Measurements from ENCODE around the gene UBR4.

DNA sequence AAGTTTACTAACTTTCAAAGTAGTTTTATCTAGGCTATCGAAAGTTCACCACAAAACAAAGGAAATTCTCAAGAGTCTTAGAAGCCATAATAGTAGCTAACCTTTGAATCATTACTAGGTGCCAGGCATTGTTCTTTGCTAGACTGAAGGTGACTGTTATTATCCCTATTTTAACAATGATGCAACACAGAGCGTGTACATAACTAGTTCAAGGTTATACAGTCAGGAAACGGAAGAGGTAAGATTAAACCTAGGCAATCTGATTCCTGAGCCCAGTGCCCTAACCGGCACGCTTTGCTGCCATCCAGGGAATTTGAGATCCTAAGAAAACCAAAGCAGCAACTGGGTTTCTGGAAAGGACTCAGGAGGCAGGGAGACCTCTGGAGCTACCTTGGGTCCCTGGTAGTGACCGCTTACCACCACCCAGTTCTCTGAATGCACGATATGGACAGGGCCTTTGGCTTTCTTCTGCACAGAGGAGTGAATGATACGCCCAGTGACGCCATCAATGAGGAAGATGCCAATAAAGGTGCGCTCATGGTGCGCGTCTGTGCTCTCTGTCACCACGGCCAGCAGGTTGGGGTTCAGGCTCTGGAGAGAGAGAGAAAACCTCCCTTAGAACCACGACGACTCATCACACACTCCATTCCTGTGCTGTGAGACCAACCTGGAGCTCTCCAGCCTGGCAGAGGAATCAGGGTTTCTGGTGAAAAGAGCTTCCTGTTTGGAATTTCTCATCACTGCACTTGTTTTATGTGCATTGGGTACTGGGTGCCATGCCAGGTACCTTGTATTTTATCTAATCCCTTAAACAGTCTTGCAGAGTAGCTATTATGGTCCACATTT, 13.1 kb upstream of the UBR4 start:
- TF ChIP-seq, protein P1, sequence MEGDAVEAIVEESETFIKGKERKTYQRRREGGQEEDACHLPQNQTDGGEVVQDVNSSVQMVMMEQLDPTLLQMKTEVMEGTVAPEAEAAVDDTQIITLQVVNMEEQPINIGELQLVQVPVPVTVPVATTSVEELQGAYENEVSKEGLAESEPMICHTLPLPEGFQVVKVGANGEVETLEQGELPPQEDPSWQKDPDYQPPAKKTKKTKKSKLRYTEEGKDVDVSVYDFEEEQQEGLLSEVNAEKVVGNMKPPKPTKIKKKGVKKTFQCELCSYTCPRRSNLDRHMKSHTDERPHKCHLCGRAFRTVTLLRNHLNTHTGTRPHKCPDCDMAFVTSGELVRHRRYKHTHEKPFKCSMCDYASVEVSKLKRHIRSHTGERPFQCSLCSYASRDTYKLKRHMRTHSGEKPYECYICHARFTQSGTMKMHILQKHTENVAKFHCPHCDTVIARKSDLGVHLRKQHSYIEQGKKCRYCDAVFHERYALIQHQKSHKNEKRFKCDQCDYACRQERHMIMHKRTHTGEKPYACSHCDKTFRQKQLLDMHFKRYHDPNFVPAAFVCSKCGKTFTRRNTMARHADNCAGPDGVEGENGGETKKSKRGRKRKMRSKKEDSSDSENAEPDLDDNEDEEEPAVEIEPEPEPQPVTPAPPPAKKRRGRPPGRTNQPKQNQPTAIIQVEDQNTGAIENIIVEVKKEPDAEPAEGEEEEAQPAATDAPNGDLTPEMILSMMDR (IDR thresholded peaks at IDR 0.05): no peak
- TF ChIP-seq POLR2A (IDR thresholded peaks at IDR 0.05): no peak
